GM12878 (cell line): ENCODE results near the gene FBXW8. TPM values are rescaled to one million over a fixed set of nuclear protein-coding genes. Genes with fewer than 3 reads are reported as not detected.

ENCODE experiments used
- ATAC-seq: fragments of 200-7000 bp; cut with Tn5 transposase; 3 replicates; pipeline ENCODE4 v1.9.1; 2020; ENCODE audit warnings: mild to moderate bottlenecking, moderate library complexity
- BruUV-seq: library from RNA; stranded (reverse); fragments of 400-500 nt; replicated peaks from 2 replicates; lab custom pipeline; 2021; lab: Mats Ljungman, UMichigan
- CTCF ChIA-PET: fragments of 300-600 bp; sonication (Branson Sonifier 250); formaldehyde crosslinking; extraction: SDS; loops from one replicate; lab custom pipeline; 2021; ENCODE audit warnings: inconsistent platforms; lab: Yijun Ruan, JAX
- POLR2A ChIA-PET: fragments of 350-600 bp; formaldehyde crosslinking; extraction: SDS; loops from one replicate; lab custom pipeline; 2021; ENCODE audit warnings: inconsistent platforms; lab: Charles Lee
- RAD21 ChIA-PET: fragments of 300-600 bp; sonication (Branson Sonifier 250); formaldehyde crosslinking; loops from one replicate; lab custom pipeline; 2023; ENCODE audit warnings: antibody characterized with exemption; ENCODE audit not compliant: unreplicated experiment; lab: Charles Lee
- SMC1A ChIA-PET: fragments of 300-600 bp; sonication (Branson Sonifier 250); formaldehyde crosslinking; loops from one replicate; lab custom pipeline; 2023; ENCODE audit not compliant: unreplicated experiment, uncharacterized antibody; lab: Charles Lee
- DNase-seq: peaks from one replicate; pipeline ENCODE4 v3.0.0-alpha.2; 2011; ENCODE audit warnings: low read depth, low spot score
- FAIRE-seq: peaks from 3 replicates; lab custom pipeline; 2011; peaks lifted over from hg19 to GRCh38; lab: Jason Lieb, UNC
- H2AFZ ChIP-seq: 2 replicates; pipeline ENCODE4 v1.6.0; 2011; ENCODE audit warnings: low read depth, low read length, control low read depth; ENCODE audit not compliant: control insufficient read depth
- H3K27ac ChIP-seq: 2 replicates; pipeline ENCODE4 v1.5.1; 2011; ENCODE audit warnings: control low read depth; ENCODE audit not compliant: control insufficient read depth, insufficient read depth
- H3K27me3 ChIP-seq, 2 experiments: replicated peaks in 1 of 2; 2 replicates each; pipeline versions ENCODE4 v1.6.0 to v1.6.1; 2011; ENCODE audit warnings: low read length in 1 of 2; ENCODE audit not compliant: control insufficient read depth in 2 of 2, insufficient read depth in 2 of 2
- H3K36me3 ChIP-seq, 2 experiments: 2 replicates each; pipeline ENCODE4 v1.5.1; 2011; ENCODE audit warnings: low read length in 1 of 2; ENCODE audit not compliant: control insufficient read depth in 2 of 2, insufficient read depth in 2 of 2
- H3K4me1 ChIP-seq: 2 replicates; pipeline ENCODE4 v1.6.1; 2011; ENCODE audit warnings: mild to moderate bottlenecking, low read length, moderate library complexity, mixed read lengths; ENCODE audit not compliant: control insufficient read depth, insufficient read depth
- H3K4me2 ChIP-seq: 2 replicates; pipeline ENCODE4 v1.6.0; 2011; ENCODE audit warnings: control low read depth; ENCODE audit not compliant: control insufficient read depth, insufficient read depth
- H3K4me3 ChIP-seq: fragments of 200-600 bp; sonication (generic); 2 replicates; pipeline ENCODE4 v1.5.1; 2016
- H3K79me2 ChIP-seq: 2 replicates; pipeline ENCODE4 v1.6.0; 2011; ENCODE audit warnings: low read length; ENCODE audit not compliant: control insufficient read depth, insufficient read depth
- H3K9ac ChIP-seq: 2 replicates; pipeline ENCODE4 v1.8.0; 2011; ENCODE audit warnings: low read length, control low read depth, mixed read lengths; ENCODE audit not compliant: control insufficient read depth, insufficient read depth
- H3K9me3 ChIP-seq: replicated peaks from 3 replicates; pipeline ENCODE4 v1.5.1; 2011; ENCODE audit warnings: mild to moderate bottlenecking, low read length; ENCODE audit not compliant: control insufficient read depth, insufficient read depth
- H4K20me1 ChIP-seq: 2 replicates; pipeline ENCODE4 v1.6.0; 2011; ENCODE audit not compliant: control insufficient read depth, insufficient read depth
- BACH1 ChIP-seq: fragments of 450-650 bp; IDR thresholded peaks from 2 replicates; pipeline ENCODE4 v1.6.1; 2017; ENCODE audit warnings: mild to moderate bottlenecking, borderline replicate concordance
- CHD4 ChIP-seq: fragments of 200-600 bp; sonication (generic); IDR thresholded peaks from 2 replicates; pipeline ENCODE4 v1.6.1; 2016; ENCODE audit warnings: mild to moderate bottlenecking
- CREB1 ChIP-seq: IDR thresholded peaks from 2 replicates; pipeline ENCODE4 v1.6.1; 2012; ENCODE audit warnings: low read depth, mild to moderate bottlenecking, inconsistent platforms
- GABPA ChIP-seq: IDR thresholded peaks from 2 replicates; pipeline ENCODE4 v1.6.1; 2014; ENCODE audit warnings: antibody characterized with exemption, low read depth, mild to moderate bottlenecking, inconsistent platforms
- MTA3 ChIP-seq: IDR thresholded peaks from 2 replicates; pipeline ENCODE4 v1.6.1; 2012; ENCODE audit warnings: low read length, inconsistent platforms, borderline replicate concordance
- NFYB ChIP-seq: IDR thresholded peaks from 2 replicates; pipeline ENCODE4 v1.6.1; 2011; ENCODE audit warnings: low read depth, mild to moderate bottlenecking, low read length, improper control_type of control experiment, moderate library complexity; ENCODE audit not compliant: insufficient read depth
- RAD21 ChIP-seq: IDR thresholded peaks from 2 replicates; pipeline ENCODE4 v1.6.1; 2011; ENCODE audit warnings: mild to moderate bottlenecking, low read depth, low read length, moderate library complexity; ENCODE audit not compliant: insufficient read depth
- RFX5 ChIP-seq: IDR thresholded peaks from 2 replicates; pipeline ENCODE4 v1.6.1; 2011; ENCODE audit warnings: low read depth, low read length, improper control_type of control experiment
- RUNX3 ChIP-seq: IDR thresholded peaks from 2 replicates; pipeline ENCODE4 v1.6.1; 2012; ENCODE audit warnings: low read length, inconsistent platforms
- SIX5 ChIP-seq: IDR thresholded peaks from 2 replicates; pipeline ENCODE4 v1.6.1; 2011; ENCODE audit warnings: mild to moderate bottlenecking, low read depth, low read length, moderate library complexity; ENCODE audit not compliant: severe bottlenecking
- SPI1 ChIP-seq: IDR thresholded peaks from 2 replicates; pipeline ENCODE4 v1.6.1; 2011; ENCODE audit warnings: low read depth, mild to moderate bottlenecking, low read length, moderate library complexity, borderline replicate concordance; ENCODE audit not compliant: insufficient read depth
- SREBF1 ChIP-seq: IDR thresholded peaks from 2 replicates; pipeline ENCODE4 v1.6.1; 2012; ENCODE audit warnings: mild to moderate bottlenecking, low read length
- STAT3 ChIP-seq: IDR thresholded peaks from 2 replicates; pipeline ENCODE4 v1.6.1; 2011; ENCODE audit warnings: low read depth, low read length, improper control_type of control experiment
- SUPT20H ChIP-seq: IDR thresholded peaks from 2 replicates; pipeline ENCODE4 v1.6.1; 2011; ENCODE audit warnings: low read depth, mild to moderate bottlenecking, low read length, moderate library complexity, borderline replicate concordance; ENCODE audit not compliant: control insufficient read depth
- ZNF217 ChIP-seq: fragments of 450-650 bp; IDR thresholded peaks from 2 replicates; pipeline ENCODE4 v1.6.1; 2017; ENCODE audit warnings: antibody characterized with exemption, mild to moderate bottlenecking
- in situ Hi-C: fragments of 300-500 bp; cut with MboI; formaldehyde crosslinking; loops from 9 replicates; pipeline ENCODE4 v1.14.3; 2018; ENCODE audit warnings: mixed read lengths
- intact Hi-C: fragments of 100-400 bp; cut with micrococcal nuclease; formaldehyde crosslinking; loops from one replicate; pipeline ENCODE4 v1.14.2; 2022; ENCODE audit not compliant: unreplicated experiment
- polyA plus RNA-seq, 11 experiments: library from polyadenylated mRNA; depleted of rRNA in 4 of 11; unstranded in 6 of 11; stranded (reverse) in 5 of 11; fragments of >200 nt; fragmentation: Nextera tagmentation in 4 of 11; fragmentation: Illumina TruSeq in 1 of 11; extraction: Ambion mirVana in 4 of 11; extraction: Trizol in 1 of 11; gene quantifications; 1 replicate in 1 of 11; 2 replicates in 10 of 11; pipeline versions ENCODE4 v1.2.1 to v1.2.3, GENCODE V29; 2011 to 2016; ENCODE audit warnings: inconsistent platforms in 2 of 11, missing spikeins in 2 of 11, low read depth in 1 of 11
- total RNA-seq, 4 experiments: library from RNA; depleted of rRNA in 3 of 4; stranded (reverse); fragments of >200 nt in 3 of 4; fragmentation: Illumina TruSeq in 1 of 4; extraction: Trizol in 1 of 4; gene quantifications; 2 replicates each; pipeline versions ENCODE4 v1.2.1 to v1.2.3, GENCODE V29; 2013 to 2021
- TF ChIP-seq, protein P1 (sequence below): IDR thresholded peaks from 2 replicates; pipeline ENCODE4 v1.6.1; 2012; ENCODE audit warnings: low read depth, low read length, improper control_type of control experiment
- TF ChIP-seq, protein P2 (sequence below): fragments of 450-650 bp; formaldehyde crosslinking; IDR thresholded peaks from 2 replicates; pipeline ENCODE4 v1.5.0; 2022; ENCODE audit warnings: mild to moderate bottlenecking, missing genetic modification characterization
- TF ChIP-seq, protein P3 (sequence below): fragments of 450-650 bp; IDR thresholded peaks from 2 replicates; pipeline ENCODE4 v1.6.1; 2017; ENCODE audit warnings: mild to moderate bottlenecking

FBXW8 gene
- total and polyA plus RNA-seq, 10 of the 15 experiments (the other 5 are each of a cell fraction or from before 2014, with no cell fraction given), result 0.49 to 7.5 (median 4.4) TPM

DNA sequence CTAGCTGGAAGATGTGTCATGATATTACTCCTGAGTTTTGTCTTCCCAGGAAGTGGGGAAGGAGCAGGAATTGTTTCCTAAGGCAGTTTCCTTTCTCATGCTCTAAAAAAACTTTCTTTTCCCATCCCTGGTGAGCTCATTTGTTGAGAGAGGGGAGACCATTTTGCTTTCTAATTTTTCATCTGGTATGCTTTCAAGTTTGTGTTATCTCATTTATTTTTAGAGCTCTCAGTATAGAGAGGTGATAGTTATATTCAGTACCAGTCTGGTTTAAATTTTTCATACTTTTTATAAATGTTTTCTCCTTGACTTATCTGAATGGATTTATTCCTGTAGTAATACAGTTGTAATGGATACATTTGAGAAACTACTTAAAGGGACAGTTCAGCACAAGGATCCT, 79.6 kb downstream of the FBXW8 start:
- no peak overlapping the region for H3K4me2 ChIP-seq
- H3K4me3 ChIP-seq, result no peak overlapping the region
- no peak overlapping the region for H3K27ac ChIP-seq
- H3K27me3 ChIP-seq, result no peaks in the 10 kb centered on the region
- H3K79me2 ChIP-seq, result no peaks in the 10 kb centered on the region
- no peaks in the 10 kb centered on the region for H4K20me1 ChIP-seq
- H3K4me1 ChIP-seq, result no peaks in the 10 kb centered on the region
- in situ Hi-C loops (no loop called here), intact Hi-C loops (no loop called here)
- no peak for FAIRE-seq
- TF ChIP-seq, protein P1, sequence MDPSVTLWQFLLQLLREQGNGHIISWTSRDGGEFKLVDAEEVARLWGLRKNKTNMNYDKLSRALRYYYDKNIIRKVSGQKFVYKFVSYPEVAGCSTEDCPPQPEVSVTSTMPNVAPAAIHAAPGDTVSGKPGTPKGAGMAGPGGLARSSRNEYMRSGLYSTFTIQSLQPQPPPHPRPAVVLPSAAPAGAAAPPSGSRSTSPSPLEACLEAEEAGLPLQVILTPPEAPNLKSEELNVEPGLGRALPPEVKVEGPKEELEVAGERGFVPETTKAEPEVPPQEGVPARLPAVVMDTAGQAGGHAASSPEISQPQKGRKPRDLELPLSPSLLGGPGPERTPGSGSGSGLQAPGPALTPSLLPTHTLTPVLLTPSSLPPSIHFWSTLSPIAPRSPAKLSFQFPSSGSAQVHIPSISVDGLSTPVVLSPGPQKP, result no peak
- TF ChIP-seq SPI1 (no peak), ZNF217 (no peak), GABPA (no peak), BACH1 (no peak), SIX5 (no peak), RFX5 (no peak), SREBF1 (no peak), NFYB (no peak), STAT3 (no peak), CREB1 (no peak), CHD4 (no peak), RAD21 (no peak), SUPT20H (no peak), MTA3 (no peak), RUNX3 (no peak)
- TF ChIP-seq, protein P2, sequence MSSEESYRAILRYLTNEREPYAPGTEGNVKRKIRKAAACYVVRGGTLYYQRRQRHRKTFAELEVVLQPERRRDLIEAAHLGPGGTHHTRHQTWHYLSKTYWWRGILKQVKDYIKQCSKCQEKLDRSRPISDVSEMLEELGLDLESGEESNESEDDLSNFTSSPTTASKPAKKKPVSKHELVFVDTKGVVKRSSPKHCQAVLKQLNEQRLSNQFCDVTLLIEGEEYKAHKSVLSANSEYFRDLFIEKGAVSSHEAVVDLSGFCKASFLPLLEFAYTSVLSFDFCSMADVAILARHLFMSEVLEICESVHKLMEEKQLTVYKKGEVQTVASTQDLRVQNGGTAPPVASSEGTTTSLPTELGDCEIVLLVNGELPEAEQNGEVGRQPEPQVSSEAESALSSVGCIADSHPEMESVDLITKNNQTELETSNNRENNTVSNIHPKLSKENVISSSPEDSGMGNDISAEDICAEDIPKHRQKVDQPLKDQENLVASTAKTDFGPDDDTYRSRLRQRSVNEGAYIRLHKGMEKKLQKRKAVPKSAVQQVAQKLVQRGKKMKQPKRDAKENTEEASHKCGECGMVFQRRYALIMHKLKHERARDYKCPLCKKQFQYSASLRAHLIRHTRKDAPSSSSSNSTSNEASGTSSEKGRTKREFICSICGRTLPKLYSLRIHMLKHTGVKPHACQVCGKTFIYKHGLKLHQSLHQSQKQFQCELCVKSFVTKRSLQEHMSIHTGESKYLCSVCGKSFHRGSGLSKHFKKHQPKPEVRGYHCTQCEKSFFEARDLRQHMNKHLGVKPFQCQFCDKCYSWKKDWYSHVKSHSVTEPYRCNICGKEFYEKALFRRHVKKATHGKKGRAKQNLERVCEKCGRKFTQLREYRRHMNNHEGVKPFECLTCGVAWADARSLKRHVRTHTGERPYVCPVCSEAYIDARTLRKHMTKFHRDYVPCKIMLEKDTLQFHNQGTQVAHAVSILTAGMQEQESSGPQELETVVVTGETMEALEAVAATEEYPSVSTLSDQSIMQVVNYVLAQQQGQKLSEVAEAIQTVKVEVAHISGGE (CRISPR knock-in tag), result no peak
- TF ChIP-seq, protein P3, sequence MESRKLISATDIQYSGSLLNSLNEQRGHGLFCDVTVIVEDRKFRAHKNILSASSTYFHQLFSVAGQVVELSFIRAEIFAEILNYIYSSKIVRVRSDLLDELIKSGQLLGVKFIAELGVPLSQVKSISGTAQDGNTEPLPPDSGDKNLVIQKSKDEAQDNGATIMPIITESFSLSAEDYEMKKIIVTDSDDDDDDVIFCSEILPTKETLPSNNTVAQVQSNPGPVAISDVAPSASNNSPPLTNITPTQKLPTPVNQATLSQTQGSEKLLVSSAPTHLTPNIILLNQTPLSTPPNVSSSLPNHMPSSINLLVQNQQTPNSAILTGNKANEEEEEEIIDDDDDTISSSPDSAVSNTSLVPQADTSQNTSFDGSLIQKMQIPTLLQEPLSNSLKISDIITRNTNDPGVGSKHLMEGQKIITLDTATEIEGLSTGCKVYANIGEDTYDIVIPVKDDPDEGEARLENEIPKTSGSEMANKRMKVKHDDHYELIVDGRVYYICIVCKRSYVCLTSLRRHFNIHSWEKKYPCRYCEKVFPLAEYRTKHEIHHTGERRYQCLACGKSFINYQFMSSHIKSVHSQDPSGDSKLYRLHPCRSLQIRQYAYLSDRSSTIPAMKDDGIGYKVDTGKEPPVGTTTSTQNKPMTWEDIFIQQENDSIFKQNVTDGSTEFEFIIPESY, result no peak
- RAD21 ChIA-PET, result interaction anchor here (0.6 kb wide), 1 partner anchor 219 kb away, joined by 3 read pairs; no protein-coding TSS in a partner anchor
- DNase-seq, result no peak
- POLR2A ChIA-PET, result no interaction called here
- H3K9ac ChIP-seq, result no peak overlapping the region
- ATAC-seq, result no peak
- CTCF ChIA-PET, result interaction anchor here (0.9 kb wide), 1 partner anchor 10 kb away, joined by 3 read pairs; no protein-coding TSS in a partner anchor
- BruUV-seq, result no TSS peak
- no peak overlapping the region for H2AFZ ChIP-seq
- no peaks in the 10 kb centered on the region for H3K36me3 ChIP-seq
- H3K9me3 ChIP-seq, result no peaks in the 10 kb centered on the region
- SMC1A ChIA-PET, result interaction anchor here (0.6 to 1.4 kb wide), 2 partner anchors 30 to 115 kb away, joined by 3 to 4 read pairs; no protein-coding TSS in a partner anchor
